Upper lobe of left lung (tissue), 4 donors: ENCODE results near the gene ATP2B2.

Source experiments
- CTCF ChIP-seq, 6 experiments: fragments of 450-650 bp in 4 of 6; fragments of 200-600 bp in 2 of 6; sonication (generic) in 2 of 6; IDR thresholded peaks; one replicate each; pipeline ENCODE4 v1.5.1; 2016 to 2019; ENCODE audit warnings: antibody characterized with exemption in 6 of 6
- POLR2A ChIP-seq, 4 donors: fragments of 450-650 bp; IDR thresholded peaks; one replicate each; pipeline ENCODE4 v1.5.1; 2016 to 2017; ENCODE audit warnings: antibody characterized with exemption in 4 of 4, mild to moderate bottlenecking in 2 of 4
- POLR2AphosphoS5 ChIP-seq, 2 donors: sonication (generic); formaldehyde crosslinking; IDR thresholded peaks; one replicate each; pipeline ENCODE4 v1.5.1; 2017; ENCODE audit warnings: antibody characterized with exemption in 2 of 2

GRCh38 chr3:10496121-10496863, 9.1 kb downstream of the ATP2B2 start:
- TF ChIP-seq CTCF (IDR thresholded peaks at IDR 0.05) (no peak), POLR2AphosphoS5 (IDR thresholded peaks at IDR 0.05) (no peak), POLR2A (IDR thresholded peaks at IDR 0.05) (no peak)
